Activated T-cell treated with anti-CD3 and anti-CD28 coated beads for 24 hours (primary cell): ENCODE measurements around the gene TENM3.
"Not testable (repeated sequence)": the region's sequence is repeated elsewhere in the genome, so short reads cannot be mapped to it uniquely, and the experiment has no call there.

Source experiments
- DNase-seq: peaks from one replicate; pipeline ENCODE4 v3.0.0-alpha.2; 2020; ENCODE audit warnings: low read depth

TENM3 gene

DNA sequence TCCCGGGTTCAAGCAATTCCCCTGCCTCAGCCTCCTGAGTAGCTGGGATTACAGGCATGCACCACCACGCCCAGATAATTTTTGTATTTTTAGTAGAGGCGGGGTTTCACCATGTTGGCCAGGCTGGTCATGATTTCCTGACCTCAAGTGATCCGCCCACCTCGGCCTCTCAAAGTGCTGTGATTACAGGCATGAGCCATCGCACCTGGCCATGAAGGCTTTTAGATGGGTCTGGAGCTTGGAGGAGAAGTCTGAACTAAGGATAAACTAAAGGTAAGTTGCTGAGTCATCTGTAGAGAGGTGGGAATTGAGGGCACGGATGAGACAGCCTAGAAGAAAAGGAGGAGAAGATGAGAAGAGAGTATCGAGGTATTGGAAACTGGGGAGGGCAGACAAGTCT lies at the start of gene TENM3:
Gene TENM3 (plus strand): TSS at position 199 of the 400 bp plus-strand sequence. CDS start 80,619 bp downstream, outside the sequence.
- not testable (repeated sequence) for DNase-seq

DNA sequence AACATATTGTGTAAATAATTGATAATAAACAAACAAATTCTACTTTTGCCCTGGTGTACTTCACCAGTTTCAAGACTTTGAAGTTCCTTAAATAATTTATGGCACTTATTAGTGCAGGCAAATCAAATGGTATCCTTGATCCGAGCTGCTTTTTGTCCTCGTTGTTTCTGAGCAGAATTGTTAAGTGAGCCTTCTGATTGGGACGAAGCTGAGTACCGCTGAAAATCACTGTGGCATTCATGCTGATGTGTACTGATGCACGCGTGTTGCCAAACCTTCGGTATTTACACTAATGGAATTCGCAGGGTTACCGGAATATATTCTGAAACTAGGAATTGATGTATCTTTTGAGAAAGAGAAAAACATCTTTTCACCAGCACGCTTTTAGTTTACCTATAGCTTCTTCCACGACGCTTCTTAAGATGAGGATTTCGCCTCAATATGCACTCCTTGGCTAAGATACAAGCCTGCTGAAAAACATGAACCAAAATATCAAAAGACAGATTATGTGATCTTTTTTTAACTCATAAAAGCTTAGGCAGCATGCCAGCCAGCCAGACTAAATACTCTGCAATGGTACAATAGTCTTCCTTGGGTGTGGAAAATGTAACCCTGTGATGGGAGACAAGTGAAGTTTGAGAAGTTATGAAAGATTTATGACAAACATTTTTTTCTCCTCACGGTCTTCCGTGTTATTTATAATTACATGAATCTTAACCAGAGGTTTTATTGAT lies 48.9 kb upstream of the TENM3 start:
- DNase-seq, result no peak

DNA sequence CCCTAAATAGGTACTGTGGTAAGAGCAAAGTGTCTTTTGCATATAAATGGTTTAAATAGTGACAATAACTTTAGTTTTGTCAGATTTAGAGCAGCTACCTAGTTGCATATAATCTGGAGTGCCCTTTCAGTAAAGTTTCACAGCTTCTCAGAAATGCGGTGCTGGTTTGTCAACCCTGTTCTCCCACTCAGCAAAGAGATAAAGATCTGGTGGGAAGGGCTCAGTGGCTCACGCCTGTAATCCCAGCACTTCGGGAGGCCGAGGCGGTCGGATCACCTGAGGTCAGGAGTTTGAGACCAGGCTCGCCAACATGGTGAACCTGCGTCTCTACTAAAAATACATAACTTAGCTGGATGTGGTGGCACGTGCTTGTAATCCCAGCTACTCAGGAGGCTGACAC lies 45.6 kb upstream of the TENM3 start:
- DNase-seq, result no peak

DNA sequence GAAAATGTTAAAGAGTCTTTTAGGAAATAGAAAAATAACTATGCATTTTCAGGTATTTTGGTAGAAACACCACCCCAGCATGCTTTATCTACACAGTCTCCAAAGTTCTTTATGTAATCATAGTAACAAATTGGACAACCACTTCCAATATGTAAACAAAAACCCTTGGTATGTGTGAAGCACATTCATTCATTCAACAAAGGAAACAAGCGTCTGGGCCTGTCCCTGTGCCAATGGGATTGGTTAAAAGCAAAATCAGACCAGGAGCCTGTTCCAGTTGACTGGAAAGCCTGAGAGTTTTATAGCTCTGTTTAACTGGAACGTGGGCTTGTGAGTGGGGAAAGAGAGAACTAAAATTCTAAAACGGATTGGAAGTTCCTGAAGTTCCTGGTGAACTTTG lies 41.3 kb upstream of the TENM3 start:
- no peak for DNase-seq

DNA sequence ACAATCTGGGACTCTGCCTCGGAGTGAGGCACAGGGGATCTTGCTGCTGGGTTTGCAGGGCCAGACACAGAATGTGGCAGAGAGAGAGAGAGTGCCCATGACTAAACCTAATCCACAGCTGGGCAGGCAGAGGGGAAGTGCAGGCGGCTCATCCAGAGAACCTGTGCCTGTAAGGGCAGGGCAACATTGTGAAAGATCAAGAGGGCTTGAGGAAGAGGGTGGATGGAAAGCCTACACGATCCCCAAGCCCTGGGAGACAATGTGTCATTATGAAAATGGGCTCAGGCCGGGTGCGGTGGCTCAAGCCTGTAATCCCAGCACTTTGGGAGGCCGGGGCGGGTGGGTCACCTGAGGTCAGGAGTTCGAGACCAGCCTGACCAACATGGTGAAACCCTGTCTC lies 40.6 kb upstream of the TENM3 start:
- DNase-seq, result no peak

DNA sequence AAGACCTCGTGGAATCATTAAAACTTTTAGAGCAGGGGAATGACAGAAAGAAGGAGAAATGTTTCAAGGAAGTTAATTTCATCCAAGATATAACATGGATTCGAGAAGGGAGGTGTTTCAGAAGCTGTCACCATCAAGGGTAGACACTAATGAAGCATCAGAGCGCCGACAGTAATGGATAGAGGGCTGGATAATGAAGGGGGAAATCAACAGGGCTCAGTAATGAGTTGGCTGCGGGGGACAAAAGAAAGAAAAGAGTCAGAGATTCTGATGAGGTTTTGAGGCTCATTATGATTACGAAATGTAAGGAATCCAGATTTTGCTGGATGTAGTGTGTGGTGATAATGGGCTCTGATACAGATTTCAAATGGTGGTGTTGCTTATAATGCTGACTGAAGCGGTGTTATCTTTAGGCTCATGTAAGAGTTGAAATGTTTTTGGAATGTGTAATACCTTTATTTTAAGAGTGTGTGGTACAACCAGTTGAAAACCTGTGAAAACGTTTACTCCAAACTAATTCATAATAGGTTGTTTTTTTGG lies 39.3 kb upstream of the TENM3 start:
- no peak for DNase-seq

DNA sequence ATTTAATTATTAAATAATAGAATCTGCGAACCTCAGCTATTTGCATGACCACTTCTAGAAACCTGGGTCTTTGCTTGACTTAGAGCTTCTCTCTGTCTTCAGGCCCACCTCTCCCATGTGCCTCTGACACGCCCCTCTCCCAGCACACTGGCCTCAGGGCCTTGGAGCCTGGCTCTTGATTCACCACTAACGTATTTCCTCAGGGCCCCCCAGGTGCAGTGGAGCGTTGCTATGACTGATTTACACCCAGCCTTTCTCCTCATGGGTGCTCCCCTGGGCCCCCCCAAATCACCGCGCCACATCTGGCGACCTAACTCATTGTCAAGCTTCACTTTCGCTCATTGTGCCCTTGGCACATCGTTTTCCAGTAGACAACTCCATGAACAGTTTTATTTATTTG lies 37.9 kb upstream of the TENM3 start:
- DNase-seq, result no peak

DNA sequence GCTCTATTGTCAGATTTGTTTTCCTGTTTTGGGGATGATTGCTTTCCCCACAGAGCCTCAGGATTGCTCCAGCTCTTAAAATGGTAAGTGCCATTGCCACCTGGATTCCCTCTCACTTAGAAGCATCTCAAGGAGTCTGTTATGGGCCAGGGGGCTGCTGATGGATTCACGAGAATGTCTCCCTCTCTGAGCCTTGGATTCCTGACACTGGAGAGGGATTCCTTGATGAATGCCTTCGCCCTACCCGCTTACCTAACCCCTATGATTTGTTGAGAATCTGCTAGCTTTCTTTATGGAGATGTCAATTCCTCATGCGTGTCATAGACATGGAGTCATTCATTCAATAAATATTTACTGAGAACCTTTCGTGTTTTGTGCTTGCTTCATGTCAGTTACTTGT lies 36.9 kb upstream of the TENM3 start:
- DNase-seq, result no peak

DNA sequence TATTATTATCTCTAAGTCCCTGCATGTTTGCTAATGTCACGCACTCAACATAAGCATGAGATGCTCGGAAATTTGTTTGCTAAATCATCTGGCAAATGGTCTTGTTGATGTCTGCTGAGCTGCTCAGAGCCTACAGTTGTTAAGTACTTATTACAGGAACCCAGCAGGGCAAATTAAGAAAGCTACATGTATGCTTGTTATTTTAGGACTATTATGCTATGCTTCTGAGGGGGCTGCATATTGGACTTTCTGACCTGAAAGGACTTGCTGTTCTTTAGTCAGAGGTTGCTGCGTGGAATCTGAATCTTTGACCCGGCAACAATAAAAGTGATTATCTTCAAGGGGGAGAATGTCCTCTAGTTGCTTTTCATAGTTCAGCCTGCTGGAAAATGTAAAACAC lies 36.3 kb upstream of the TENM3 start:
- DNase-seq, result no peak

DNA sequence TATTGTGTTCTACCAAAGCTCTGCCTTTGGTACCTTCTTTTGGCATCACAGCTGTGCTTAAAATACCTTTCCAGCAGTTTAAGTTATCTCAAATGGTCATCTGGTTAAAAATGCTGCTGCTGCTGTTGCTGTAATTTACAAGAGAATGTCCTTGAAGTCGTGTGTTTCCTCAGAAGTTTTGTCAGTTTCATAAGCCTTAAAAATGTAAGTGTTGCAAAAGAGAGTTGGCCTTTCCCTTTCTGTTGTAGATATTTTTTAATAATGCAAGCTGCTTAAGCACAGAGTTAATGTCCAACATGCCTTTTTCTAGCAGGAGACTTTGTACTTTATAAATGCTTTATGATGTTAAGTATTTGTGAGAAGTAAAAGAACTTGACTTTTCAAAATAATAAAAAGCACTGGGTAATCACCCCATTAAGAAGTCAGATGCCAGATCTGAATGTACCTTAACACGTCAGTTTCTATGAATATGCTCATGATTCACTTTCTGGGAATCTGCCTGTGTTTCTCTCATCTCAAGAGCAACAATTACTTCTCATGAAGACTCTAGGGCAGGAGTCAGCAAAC lies 35.3 kb upstream of the TENM3 start:
- no peak for DNase-seq

DNA sequence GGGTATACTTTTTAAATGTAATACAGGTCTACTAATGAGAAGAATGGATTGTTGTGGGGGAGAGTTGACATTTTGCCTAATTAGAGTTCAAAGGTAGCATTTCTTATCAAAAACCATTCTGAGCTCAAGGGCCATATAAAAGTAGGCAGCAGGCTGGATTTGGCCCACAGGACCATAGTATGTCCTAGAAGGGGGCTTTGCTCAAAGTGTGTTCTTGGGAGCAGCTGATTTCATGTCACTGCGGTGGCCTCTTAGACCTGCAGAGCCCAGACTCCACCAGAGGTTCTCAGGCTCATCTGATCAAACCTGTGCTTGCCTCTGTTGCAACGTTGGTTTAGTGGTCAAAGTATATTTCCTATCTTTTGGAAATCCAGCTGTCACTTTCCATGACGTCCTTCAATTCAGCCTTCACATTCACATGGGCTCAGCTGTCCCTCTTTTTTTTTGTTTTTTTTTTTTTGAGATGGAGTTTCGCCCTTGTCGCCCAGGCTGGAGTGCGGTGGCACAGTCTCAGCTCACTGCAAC lies 34.6 kb upstream of the TENM3 start:
- DNase-seq, result no peak

DNA sequence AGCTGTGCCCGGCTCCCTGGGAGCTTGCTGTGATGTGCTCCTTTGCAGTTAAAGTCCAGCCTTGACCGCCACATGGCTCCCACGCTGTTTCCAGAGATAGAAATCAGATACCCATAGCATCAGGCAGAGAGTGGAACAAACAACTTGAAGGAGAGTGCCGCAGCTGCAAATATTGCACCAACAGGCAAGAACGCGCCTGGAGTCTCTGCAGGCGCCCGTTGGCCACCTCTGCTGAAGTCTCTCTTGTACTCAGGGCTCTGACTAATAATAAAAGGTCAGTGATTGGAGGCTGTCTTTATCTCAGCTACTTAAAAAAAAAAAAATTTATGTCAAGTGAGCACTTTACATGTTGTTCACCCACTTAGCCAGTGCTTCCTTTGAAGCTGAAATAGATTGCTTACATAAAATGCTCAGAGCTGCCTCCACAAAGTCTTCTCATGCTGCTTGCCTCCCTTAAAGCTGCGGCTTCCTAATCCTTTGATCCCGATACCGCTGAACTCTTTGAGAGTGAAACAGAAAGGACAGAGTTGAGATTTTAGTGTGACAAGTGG lies 30.9 kb upstream of the TENM3 start:
- DNase-seq, result no peak

DNA sequence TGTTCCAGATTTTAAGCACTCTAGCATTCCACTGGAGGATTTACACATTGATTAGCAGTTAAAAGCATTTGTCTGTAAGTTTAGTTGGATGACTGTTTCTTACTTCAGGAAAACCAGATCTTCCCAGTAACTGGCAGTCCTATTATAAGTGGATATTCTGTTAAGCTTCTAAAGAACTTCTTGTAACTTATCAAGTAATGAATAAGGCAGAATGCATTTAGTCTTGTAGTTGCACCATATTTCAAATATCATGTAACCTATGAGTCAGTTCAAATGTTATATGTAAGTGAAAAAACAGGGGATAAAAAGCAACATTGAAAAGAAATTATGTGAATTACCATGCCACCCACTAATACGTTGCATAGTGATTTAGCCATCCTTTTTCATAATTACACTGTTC lies 30.2 kb upstream of the TENM3 start:
- no peak for DNase-seq

DNA sequence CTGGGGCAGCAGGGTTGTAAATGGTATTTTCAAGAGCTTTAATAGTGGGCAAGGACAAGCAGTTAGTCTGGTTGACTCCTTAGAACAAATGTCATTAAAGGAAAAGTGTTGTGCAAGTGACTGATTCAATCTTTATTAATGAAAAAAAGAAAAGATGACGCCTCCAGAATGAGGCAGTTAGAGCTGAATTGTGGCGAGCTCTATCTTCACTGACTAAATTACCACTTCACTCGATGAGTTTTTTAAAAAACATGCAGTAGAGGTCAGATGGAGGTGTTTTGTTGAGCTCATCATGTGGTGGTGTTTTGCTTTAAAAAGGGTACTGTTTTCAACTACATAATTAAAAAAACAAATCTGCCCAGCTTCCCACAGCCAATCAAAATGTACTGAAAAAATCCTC lies 28.1 kb upstream of the TENM3 start:
- no peak for DNase-seq

DNA sequence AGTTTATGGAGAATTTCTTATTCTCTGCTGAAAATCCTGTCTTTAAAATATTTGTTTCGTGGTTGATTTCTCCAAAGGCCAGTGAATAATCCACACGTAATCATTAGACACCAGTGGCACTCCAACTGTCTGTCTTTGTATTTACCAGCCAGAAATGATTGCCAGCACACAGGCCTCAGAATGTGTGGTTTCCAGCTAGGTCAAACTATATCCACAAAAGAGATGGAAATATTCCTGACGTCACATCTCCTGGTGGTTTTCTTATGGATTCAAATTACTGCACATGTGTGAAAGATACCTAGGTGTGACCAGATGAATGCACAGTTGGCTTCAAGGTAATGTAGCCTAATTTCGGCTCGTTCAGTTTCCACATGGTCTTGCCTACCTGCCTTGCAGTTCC lies 27.2 kb upstream of the TENM3 start:
- DNase-seq, result no peak

DNA sequence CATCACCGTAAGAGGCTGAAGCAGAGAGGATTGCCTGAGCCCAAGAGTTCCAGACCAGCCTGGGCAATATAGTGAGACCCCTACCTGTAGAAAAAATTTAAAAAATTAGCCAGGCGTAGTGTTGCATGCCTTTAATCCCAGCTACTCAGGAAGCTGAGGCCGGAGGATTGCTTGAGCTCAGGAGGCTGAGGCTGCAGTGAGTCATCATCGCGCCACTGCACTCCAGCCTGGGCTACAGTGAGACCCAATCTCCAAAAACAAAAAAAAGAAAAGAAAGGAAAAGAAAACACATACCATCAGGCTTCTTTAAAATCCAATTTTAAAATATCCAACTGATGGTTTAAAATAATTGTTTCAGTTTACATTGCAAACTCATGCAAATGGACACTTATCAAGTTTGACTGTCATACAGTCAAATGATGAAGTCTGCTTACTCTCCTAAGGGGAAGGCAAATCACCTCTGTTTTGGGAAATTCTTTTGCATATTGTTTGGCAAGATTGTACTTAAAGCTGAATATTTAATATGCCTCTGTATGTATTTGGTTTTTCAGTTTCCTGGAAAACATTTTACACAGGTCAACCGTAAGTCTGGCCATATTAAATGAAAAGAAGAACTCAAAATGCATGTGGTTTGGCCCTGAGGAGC lies 23.7 kb upstream of the TENM3 start:
- DNase-seq, result no peak

DNA sequence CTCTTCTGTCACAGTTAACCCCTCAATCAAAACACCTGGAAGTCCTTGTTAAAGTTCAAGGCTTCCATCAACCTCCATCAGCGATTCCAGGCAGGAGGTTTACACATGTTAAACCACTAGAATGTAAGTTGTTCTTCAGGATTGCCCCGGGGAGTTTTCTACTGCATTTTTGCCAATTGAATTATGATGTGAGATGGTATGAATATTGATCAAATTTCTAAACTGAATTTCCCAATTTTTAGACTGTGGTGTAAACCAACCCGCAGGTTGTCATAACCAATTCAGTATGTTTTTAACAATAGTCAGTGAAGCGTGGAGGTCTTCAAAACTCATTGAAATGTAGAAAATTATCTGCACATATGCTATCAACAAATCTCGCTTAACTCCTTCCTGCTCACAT lies 21.2 kb upstream of the TENM3 start:
- no peak for DNase-seq

DNA sequence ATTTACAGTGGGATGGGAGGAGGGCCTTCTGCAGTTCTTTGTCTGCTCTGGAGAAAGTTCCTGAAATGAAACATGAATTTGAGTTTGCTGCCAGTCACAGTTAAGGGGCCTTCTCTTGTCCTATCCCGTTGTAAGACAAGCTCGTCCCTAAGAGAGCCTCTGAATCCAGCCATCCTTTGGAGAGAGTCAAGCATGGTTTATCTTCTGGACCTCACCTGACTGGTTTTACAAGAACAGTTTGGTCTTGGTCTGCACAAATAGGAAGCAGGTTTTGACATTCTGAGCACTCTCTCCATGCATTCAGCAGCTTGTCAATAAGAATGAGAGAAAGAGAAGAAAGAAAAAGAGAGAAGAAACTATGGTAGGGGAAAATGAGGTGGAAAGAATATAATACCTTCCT lies 20.4 kb upstream of the TENM3 start:
- DNase-seq, result no peak

DNA sequence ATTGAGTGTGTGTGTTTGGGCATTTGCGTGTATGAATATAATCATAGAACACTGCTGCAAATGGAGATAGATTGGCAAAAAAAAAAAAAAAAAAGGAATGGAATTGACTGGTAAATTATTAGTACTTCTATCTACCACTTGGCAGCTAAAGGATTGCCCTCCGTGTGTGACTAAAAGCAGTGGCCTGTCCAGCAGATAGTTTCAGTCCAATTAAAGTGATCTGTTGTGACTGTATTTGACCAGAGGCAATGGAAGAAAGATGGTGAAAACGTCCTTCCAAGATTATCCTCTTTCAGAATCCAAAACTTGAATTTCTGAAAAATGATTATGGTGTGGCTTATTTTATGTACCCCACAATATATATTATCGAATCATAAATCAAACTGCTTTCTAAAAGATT lies 19.5 kb upstream of the TENM3 start:
- DNase-seq, result no peak

DNA sequence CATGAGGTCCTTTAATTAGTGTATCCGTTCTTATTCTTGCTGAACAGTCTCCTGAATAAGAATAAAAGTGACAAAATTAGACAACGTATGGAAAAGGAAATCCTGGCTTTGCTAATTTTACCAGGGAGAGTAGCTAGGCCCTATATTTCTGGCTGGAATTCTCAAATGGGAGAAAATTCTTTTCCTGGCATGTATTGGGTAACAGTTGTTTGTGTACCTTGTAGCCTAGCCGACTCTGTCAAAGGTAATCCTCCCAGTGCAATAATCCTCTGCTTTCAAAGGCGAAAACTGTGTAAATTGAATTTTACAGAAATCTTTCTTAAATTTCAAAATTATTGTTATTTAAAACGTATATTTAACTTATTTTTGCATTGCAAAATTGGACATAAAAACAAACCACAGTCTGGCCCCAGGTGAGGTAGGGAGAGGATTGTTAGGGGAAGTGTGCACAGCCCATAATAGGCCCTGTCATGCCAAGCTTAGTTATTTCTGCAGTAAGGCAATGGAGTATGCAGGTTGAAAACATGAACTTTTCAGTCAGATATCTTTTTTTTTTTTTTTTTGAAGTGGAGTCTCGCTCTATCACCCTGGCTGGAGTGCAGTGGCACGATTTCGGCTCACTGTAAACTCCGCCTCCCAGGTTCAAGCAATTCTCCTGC lies 18.9 kb upstream of the TENM3 start:
- no peak for DNase-seq

DNA sequence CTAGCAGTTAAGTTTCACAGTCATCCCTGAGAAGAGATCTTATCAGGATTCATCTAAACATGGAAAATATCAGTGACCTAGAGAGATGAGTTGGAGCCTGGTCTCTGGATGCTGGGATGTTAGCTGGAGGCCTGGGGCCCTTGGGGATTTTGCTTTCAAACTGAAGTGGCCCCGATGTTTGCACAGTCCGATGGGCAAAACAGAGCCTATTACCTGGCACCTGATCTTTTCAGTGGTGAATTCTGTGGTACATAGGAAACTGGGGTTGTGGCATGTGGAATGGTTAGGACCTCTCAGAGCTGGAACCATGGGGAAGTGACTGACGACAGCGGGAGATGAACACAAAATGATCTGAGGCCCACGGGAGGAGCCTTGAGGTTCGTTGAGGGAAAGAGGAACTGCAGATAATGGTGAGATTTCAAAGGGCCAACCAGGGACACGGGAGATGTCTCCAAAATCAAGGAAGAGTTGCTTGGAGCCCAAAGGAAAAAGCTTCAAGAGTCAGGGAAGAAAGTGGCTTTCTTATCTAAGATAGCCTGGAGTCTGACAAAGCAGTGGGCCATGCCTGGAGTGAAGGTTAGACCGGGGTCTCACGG lies 17.8 kb upstream of the TENM3 start:
- DNase-seq, result no peak

DNA sequence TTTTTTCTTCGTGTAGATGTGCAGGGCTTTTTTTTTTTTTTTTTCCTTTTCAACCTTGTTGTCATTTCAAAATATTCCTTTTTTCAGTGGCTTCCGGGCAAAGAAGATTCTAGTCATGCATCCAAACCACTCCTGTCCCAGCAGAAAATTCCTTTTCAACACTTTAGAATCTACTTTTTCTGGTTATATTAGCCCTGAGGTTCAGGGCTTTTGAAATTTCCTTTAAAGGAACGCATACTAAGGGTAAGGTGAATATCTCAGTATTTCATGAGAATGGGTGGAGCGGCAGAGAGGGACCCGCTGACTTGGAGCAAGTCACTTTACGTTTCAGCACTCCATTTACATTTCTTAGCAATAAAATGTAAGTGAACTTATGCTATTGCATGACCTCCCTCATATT lies 15.6 kb upstream of the TENM3 start:
- no peak for DNase-seq
